Measurements from ENCODE around the gene LSM12.

- TF ChIP-seq, protein P1, sequence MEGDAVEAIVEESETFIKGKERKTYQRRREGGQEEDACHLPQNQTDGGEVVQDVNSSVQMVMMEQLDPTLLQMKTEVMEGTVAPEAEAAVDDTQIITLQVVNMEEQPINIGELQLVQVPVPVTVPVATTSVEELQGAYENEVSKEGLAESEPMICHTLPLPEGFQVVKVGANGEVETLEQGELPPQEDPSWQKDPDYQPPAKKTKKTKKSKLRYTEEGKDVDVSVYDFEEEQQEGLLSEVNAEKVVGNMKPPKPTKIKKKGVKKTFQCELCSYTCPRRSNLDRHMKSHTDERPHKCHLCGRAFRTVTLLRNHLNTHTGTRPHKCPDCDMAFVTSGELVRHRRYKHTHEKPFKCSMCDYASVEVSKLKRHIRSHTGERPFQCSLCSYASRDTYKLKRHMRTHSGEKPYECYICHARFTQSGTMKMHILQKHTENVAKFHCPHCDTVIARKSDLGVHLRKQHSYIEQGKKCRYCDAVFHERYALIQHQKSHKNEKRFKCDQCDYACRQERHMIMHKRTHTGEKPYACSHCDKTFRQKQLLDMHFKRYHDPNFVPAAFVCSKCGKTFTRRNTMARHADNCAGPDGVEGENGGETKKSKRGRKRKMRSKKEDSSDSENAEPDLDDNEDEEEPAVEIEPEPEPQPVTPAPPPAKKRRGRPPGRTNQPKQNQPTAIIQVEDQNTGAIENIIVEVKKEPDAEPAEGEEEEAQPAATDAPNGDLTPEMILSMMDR (IDR thresholded peaks at IDR 0.05) = no peak
- TF ChIP-seq ZFX (IDR thresholded peaks at IDR 0.05; ENCODE audit: borderline replicate concordance) = no peak
These were observed 82.0 kb downstream of the LSM12 start for GRCh38 chr17:43984521-43984920.
